Measurements from ENCODE around the gene TLK1. TPM values are rescaled to one million over a fixed set of nuclear protein-coding genes. Genes with fewer than 3 reads are reported as not detected.

TLK1 gene
- total RNA-seq, 6 experiments from 2014 or later: 18.4 to 40.2 (median 29.0) TPM

- TF ChIP-seq POLR2A (IDR thresholded peaks at IDR 0.05): no peak
- intact Hi-C loops (cut with DNase I): no loop called here
- ATAC-seq (no peak), DNase-seq (no peak)
- 82% methylated on average over 3 of the region's 5 CpGs for WGBS (ENCODE audit: insufficient coverage, low coverage, low lambda C conversion rate, missing lambda C conversion rate)
- no peak overlapping the region for H3K4me3 ChIP-seq
- H3K4me1 ChIP-seq: no peaks in the 10 kb centered on the region
- H3K27ac ChIP-seq: no peak overlapping the region
- no peaks in the 10 kb centered on the region for H3K9me3 ChIP-seq
- H3K36me3 ChIP-seq: no peaks in the 10 kb centered on the region
- no peaks in the 10 kb centered on the region for H3K27me3 ChIP-seq
Measured at GRCh38 chr2:171176516-171176915, 15.8 kb upstream of the TLK1 start.

GRCh38 chr2:171174075-171174474, 13.4 kb upstream of the TLK1 start:
- no peaks in the 10 kb centered on the region for H3K4me1 ChIP-seq
- H3K4me3 ChIP-seq: no peak overlapping the region
- no peak for DNase-seq
- no peak for ATAC-seq
- intact Hi-C loops (cut with DNase I): no loop called here
- no peak overlapping the region for H3K27ac ChIP-seq
- 80% methylated on average over 2 of the region's 2 CpGs for WGBS (ENCODE audit: insufficient coverage, low coverage, low lambda C conversion rate, missing lambda C conversion rate)
- no peak for TF ChIP-seq POLR2A (IDR thresholded peaks at IDR 0.05)
- no peak for TF ChIP-seq CTCF (IDR thresholded peaks at IDR 0.05)
- no peaks in the 10 kb centered on the region for H3K9me3 ChIP-seq
- no peaks in the 10 kb centered on the region for H3K27me3 ChIP-seq
- H3K36me3 ChIP-seq: no peaks in the 10 kb centered on the region

- no peak for ATAC-seq
- Histone ChIP-seq H3K27me3 (no peaks in the 10 kb centered on the region), H3K27ac (no peak overlapping the region), H3K4me1 (peaks cover 0 to 4% (median 0%) of the 10 kb centered on the region in 4 donors), H3K9me3 (no peaks in the 10 kb centered on the region), H3K4me3 (no peak overlapping the region), H3K36me3 (no peaks in the 10 kb centered on the region)
- TF ChIP-seq POLR2A (IDR thresholded peaks at IDR 0.05): no peak
- no peak for TF ChIP-seq CTCF (IDR thresholded peaks at IDR 0.05)
- DNase-seq: no peak
- intact Hi-C loops (cut with DNase I): no loop called here
- WGBS (ENCODE audit: insufficient coverage, low coverage, low lambda C conversion rate, missing lambda C conversion rate): 80% methylated on average over 1 of the region's 1 CpG
Measured at GRCh38 chr2:171173087-171173486, 12.4 kb upstream of the TLK1 start.

- Histone ChIP-seq H3K27ac (no peak overlapping the region), H3K4me1 (peaks cover 0 to 15% (median 2%) of the 10 kb centered on the region in 4 donors), H3K4me3 (no peak overlapping the region), H3K36me3 (no peaks in the 10 kb centered on the region), H3K9me3 (no peaks in the 10 kb centered on the region), H3K27me3 (no peaks in the 10 kb centered on the region)
- ATAC-seq: no peak
- intact Hi-C loops (cut with DNase I): no loop called here
- DNase-seq: no peak
- TF ChIP-seq CTCF (IDR thresholded peaks at IDR 0.05) (no peak), POLR2A (IDR thresholded peaks at IDR 0.05) (no peak)
- WGBS (ENCODE audit: insufficient coverage, low coverage, low lambda C conversion rate, missing lambda C conversion rate): 86% methylated on average over 1 of the region's 1 CpG
Measured at GRCh38 chr2:171171808-171172207, 11.1 kb upstream of the TLK1 start.

DNA sequence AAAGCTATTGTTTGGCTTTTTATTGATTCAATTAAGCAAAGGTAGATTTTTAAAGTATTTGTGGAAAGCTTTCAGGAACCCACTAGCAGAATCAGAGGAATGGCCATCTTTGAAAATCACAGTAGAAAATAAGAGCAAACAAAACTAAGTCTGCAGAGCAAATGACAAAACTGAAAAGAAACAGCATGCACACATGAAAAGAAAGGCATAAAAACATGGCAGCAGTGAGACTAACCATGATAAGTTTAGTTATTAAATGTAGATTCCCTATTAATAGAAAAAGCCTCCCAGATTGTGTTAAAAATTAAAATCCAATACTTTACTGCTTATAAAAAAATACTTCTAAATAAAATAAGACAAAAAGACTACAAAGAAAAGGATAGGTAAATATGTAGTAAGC, 9.1 kb upstream of the TLK1 start:
- ATAC-seq (no peak), DNase-seq (no peak)
- Histone ChIP-seq H3K27me3 (no peaks in the 10 kb centered on the region), H3K4me3 (no peak overlapping the region), H3K27ac (no peak overlapping the region), H3K36me3 (no peaks in the 10 kb centered on the region), H3K4me1 (peaks cover 0 to 34% (median 7%) of the 10 kb centered on the region in 4 donors), H3K9me3 (no peaks in the 10 kb centered on the region)
- intact Hi-C loops (cut with DNase I): loop anchor here in 1 of 2 donors (10.0 kb wide), 1 partner anchor 245 kb away; no protein-coding TSS in a partner anchor
- TF ChIP-seq POLR2A (IDR thresholded peaks at IDR 0.05): no peak

- no peak overlapping the region for H3K27ac ChIP-seq
- H3K4me1 ChIP-seq: peaks cover 0 to 35% (median 7%) of the 10 kb centered on the region in 4 donors
- no peaks in the 10 kb centered on the region for H3K36me3 ChIP-seq
- WGBS (ENCODE audit: insufficient coverage, low coverage, low lambda C conversion rate, missing lambda C conversion rate): 55% methylated on average over 2 of the region's 2 CpGs
- TF ChIP-seq CTCF (IDR thresholded peaks at IDR 0.05): no peak
- TF ChIP-seq POLR2A (IDR thresholded peaks at IDR 0.05): no peak
- H3K27me3 ChIP-seq: no peaks in the 10 kb centered on the region
- DNase-seq (no peak), ATAC-seq (no peak)
- H3K9me3 ChIP-seq: no peaks in the 10 kb centered on the region
- intact Hi-C loops (cut with DNase I): loop anchor here in 1 of 2 donors (10.0 kb wide), 1 partner anchor 245 kb away; no protein-coding TSS in a partner anchor
- H3K4me3 ChIP-seq: no peak overlapping the region
Measured at GRCh38 chr2:171169333-171169732, 8.6 kb upstream of the TLK1 start.

Measured in right lobe of liver (tissue), 6 donors.